ENCODE results near the gene SAXO2.
"Not testable (repeated sequence)": the region's sequence is repeated elsewhere in the genome, so short reads cannot be mapped to it uniquely, and the experiment has no call there.

DNA sequence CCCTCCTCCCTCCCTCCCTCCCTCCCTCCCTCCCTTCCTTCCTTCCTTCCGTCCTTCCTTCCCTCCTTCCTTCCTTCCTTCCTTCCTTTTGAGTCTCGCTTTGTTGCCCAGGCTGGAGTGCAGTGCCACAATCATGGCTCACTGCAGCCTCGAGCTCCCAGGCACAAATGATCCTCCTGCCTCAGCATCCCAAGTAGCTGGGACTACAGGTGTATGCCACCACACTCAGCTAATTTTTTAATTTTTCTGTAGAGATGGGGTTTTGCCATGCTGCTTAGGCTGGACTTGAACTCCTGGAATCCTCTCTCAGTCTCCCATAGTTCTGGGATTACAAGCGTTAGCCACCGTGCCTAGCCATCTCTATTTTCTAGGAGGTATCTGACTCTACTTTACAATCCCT lies 48.7 kb downstream of the SAXO2 start:
- TF ChIP-seq, protein P1, sequence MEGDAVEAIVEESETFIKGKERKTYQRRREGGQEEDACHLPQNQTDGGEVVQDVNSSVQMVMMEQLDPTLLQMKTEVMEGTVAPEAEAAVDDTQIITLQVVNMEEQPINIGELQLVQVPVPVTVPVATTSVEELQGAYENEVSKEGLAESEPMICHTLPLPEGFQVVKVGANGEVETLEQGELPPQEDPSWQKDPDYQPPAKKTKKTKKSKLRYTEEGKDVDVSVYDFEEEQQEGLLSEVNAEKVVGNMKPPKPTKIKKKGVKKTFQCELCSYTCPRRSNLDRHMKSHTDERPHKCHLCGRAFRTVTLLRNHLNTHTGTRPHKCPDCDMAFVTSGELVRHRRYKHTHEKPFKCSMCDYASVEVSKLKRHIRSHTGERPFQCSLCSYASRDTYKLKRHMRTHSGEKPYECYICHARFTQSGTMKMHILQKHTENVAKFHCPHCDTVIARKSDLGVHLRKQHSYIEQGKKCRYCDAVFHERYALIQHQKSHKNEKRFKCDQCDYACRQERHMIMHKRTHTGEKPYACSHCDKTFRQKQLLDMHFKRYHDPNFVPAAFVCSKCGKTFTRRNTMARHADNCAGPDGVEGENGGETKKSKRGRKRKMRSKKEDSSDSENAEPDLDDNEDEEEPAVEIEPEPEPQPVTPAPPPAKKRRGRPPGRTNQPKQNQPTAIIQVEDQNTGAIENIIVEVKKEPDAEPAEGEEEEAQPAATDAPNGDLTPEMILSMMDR (IDR thresholded peaks at IDR 0.05) = not testable (repeated sequence)
- not testable (repeated sequence) for TF ChIP-seq POLR2AphosphoS5, POLR2A, EP300 (IDR thresholded peaks at IDR 0.05)

Measured in sigmoid colon (tissue), 4 donors.